Stimulated activated CD4-positive, alpha-beta T cell treated with anti-CD3 and anti-CD28 coated beads, Interleukin-4, amount 100 ng/mL, for 48 hours (primary cell): Measurements from ENCODE around the gene GRK5.

Source experiments
- DNase-seq, 2 donors: peaks; one replicate each; pipeline ENCODE4 v3.0.0-alpha.2; 2020; ENCODE audit warnings: low read depth in 2 of 2

GRK5 gene

DNA sequence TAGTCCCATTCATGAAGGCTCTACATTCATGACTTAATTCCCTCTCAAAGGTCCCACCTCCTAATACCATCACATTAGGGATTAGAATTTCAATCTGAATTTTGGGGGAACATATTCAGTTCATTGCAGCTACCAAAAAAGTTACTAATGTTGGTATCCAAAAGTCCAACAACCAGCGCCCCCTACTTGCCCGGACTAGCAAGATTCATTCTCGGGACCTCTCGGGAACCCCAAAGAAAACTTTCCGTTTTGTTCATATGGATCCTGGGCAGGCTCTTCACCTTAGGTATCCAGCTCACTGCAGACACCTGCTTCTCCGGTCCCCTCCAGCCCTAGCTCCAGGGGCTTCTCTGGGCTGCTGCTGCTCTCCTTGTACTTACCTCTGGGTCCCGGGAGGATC is 8.9 kb upstream of the GRK5 start:
- DNase-seq: no peak

- no peak for DNase-seq
Observed at GRCh38 chr10:119199231-119199992, 8.0 kb upstream of the GRK5 start.

- no peak for DNase-seq
Observed at GRCh38 chr10:119201233-119201632, 6.1 kb upstream of the GRK5 start.

- no peak for DNase-seq
Observed at GRCh38 chr10:119203006-119203405, 4.4 kb upstream of the GRK5 start.

GRCh38 chr10:119205894-119206602 is 1.3 kb upstream of the GRK5 start:
- peak in 1 of 2 donors; percentile 20 for DNase-seq

GRCh38 chr10:119206603-119207365 is 587 bp upstream of the GRK5 start:
- peak; percentile 51 to 60 for DNase-seq

- DNase-seq: no peak
Observed at GRCh38 chr10:119207713-119208552, 562 bp downstream of the GRK5 start.

- no peak for DNase-seq
Observed at GRCh38 chr10:119208553-119208940, 1.2 kb downstream of the GRK5 start.

- DNase-seq: peak; percentile 57
Observed at GRCh38 chr10:119209035-119209735, 1.8 kb downstream of the GRK5 start.

GRCh38 chr10:119209736-119210355 is 2.5 kb downstream of the GRK5 start:
- DNase-seq: no peak

GRCh38 chr10:119210633-119211032 is 3.3 kb downstream of the GRK5 start:
- no peak for DNase-seq

DNA sequence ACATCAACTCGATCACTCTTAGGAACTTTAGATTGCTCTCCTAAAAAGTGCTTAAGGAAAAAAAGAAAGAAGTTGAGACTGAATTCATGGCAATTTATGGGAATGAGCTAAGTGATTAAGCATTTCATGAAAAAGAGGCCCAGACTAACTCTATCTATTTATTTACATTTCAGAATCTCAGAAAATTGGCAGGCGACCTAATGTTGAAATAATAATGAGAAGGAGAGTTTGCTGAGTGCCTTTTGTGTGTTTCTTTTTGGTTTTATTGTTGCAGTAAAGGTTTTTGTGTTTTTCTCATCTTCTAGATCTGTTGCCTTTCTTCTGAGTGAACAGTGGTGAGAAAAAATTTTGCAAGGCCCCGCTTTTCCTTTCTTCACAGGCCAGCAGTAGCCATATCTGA is 3.8 kb downstream of the GRK5 start:
- DNase-seq: no peak

- DNase-seq: no peak
Observed at GRCh38 chr10:119211625-119212441, 4.5 kb downstream of the GRK5 start.

DNA sequence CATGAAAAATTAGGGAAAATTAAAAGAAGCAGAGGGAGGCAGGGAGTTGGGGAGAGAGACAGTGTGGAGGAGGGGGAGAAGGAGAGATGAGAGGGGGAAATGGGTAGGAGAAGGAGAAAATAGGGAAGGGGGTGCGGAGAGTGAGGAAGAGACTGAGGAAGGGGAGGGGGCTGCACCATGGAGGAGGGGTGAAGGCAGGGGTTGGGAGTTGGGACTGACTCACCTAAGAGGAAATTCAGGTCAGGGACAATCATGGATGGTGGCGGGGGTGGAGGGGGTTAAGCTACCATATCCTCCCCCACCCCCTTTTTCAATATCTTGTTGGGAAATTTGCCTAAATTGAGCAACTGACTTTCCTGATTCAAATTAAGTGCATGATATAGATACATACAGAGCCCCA is 8.0 kb downstream of the GRK5 start:
- no peak for DNase-seq

GRCh38 chr10:119216127-119216526 is 8.8 kb downstream of the GRK5 start:
- DNase-seq: no peak

GRCh38 chr10:119217401-119217800 is 10.0 kb downstream of the GRK5 start:
- DNase-seq: no peak

DNA sequence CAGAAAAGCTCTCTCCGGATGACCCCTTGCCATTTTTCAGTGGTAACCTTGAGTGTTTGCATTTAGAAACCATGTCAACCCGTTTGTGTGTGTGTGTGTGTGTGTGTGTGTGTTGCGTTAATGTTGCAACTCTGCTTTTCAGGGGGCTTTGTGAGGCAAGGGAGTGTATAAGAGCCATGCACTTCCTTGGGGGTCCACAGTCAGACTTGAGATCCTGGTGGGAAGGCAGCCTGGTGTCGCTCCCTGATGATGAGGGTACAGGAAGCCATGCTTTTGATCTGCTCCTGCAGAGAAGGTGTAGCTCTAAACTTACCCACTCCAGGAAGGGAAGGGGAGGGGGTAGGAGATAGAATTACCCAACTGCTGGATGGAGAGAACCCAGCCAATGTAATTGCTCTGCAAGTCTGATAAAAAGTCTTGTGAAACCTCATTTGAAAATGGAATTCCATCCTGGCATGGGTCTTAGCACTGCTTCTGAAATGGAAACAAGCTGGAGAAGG is 10.7 kb downstream of the GRK5 start:
- DNase-seq: no peak

- no peak for DNase-seq
Observed at GRCh38 chr10:119219871-119220270, 12.5 kb downstream of the GRK5 start.

- no peak for DNase-seq
Observed at GRCh38 chr10:119221201-119221600, 13.8 kb downstream of the GRK5 start.

GRCh38 chr10:119221666-119222065 is 14.3 kb downstream of the GRK5 start:
- DNase-seq: no peak
